SK-N-SH treated with all-trans-retinoic acid at 6 μM for 48 hours (cell line): Measurements from ENCODE around the gene RSPRY1.

Experiments
- ARNTL ChIP-seq: fragments of 450-650 bp; formaldehyde crosslinking; IDR thresholded peaks from 2 replicates; pipeline ENCODE4 v1.5.0; 2020; ENCODE audit warnings: low read depth, mild to moderate bottlenecking, moderate library complexity, borderline replicate concordance
- CREB5 ChIP-seq: fragments of 250-450 bp; sonication (Bioruptor Pico); IDR thresholded peaks from 2 replicates; pipeline ENCODE4 v1.5.1; 2020; ENCODE audit warnings: low read depth, mild to moderate bottlenecking, moderate library complexity
- CSRNP3 ChIP-seq: fragments of 250-450 bp; sonication (Bioruptor Pico); IDR thresholded peaks from 2 replicates; pipeline ENCODE4 v1.5.1; 2021; ENCODE audit warnings: mild to moderate bottlenecking, moderate library complexity
- GLIS3 ChIP-seq: fragments of 250-450 bp; sonication (Bioruptor Pico); IDR thresholded peaks from 2 replicates; pipeline ENCODE4 v1.5.0; 2020; ENCODE audit warnings: mild to moderate bottlenecking, moderate library complexity
- OSR1 ChIP-seq: fragments of 250-450 bp; sonication (Bioruptor Pico); IDR thresholded peaks from 2 replicates; pipeline ENCODE4 v1.8.0; 2022; ENCODE audit warnings: moderate library complexity, mild to moderate bottlenecking, inconsistent platforms
- PATZ1 ChIP-seq: fragments of 250-450 bp; sonication (Bioruptor Pico); IDR thresholded peaks from 2 replicates; pipeline ENCODE4 v1.8.0; 2020; ENCODE audit warnings: mild to moderate bottlenecking, moderate library complexity, borderline replicate concordance
- PPARA ChIP-seq: fragments of 250-450 bp; sonication (Bioruptor Pico); IDR thresholded peaks from 2 replicates; pipeline ENCODE4 v1.5.0; 2020; ENCODE audit warnings: mild to moderate bottlenecking, borderline replicate concordance
- RARB ChIP-seq: fragments of 250-450 bp; sonication (Bioruptor Pico); IDR thresholded peaks from 2 replicates; pipeline ENCODE4 v1.8.0; 2021; ENCODE audit warnings: mild to moderate bottlenecking, moderate library complexity
- ZC3H10 ChIP-seq: fragments of 250-450 bp; sonication (Bioruptor Pico); IDR thresholded peaks from 2 replicates; pipeline ENCODE4 v1.5.1; 2021; ENCODE audit warnings: mild to moderate bottlenecking, moderate library complexity
- ZFP3 ChIP-seq: fragments of 250-450 bp; sonication (Bioruptor Pico); IDR thresholded peaks from 2 replicates; pipeline ENCODE4 v1.5.0; 2020; ENCODE audit warnings: mild to moderate bottlenecking, moderate library complexity
- ZFP30 ChIP-seq: fragments of 450-650 bp; formaldehyde crosslinking; IDR thresholded peaks from 2 replicates; pipeline ENCODE4 v1.5.0; 2022; ENCODE audit warnings: mild to moderate bottlenecking, moderate library complexity
- ZNF565 ChIP-seq: fragments of 450-650 bp; formaldehyde crosslinking; conservative IDR thresholded peaks from 2 replicates; pipeline ENCODE4 v1.5.0; 2020; ENCODE audit warnings: low read depth, mild to moderate bottlenecking, moderate library complexity

DNA sequence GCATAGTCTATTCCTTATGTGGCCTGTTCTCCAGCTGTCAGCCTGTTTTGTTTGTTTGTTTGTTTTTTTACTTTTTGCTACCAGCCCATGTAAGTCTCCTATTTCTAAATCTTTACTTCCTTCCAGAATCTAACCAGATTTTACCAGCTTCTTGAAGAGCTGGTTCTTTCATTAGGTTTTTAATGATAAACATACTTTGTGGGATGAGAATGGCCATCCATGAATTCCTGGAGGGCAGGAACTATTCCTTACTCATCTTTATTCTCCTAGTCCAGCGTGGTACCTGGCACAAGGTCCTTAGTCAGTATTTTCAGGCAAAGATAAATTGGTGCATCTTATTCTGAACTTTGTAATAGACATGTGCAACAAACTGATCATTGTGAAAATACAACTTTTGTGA, 17.3 kb downstream of the RSPRY1 start:
- no peak for TF ChIP-seq ZC3H10 (CRISPR knock-in tag)
- no peak for TF ChIP-seq OSR1 (CRISPR knock-in tag)
- no peak for TF ChIP-seq ZNF565
- no peak for TF ChIP-seq CREB5 (CRISPR knock-in tag)
- no peak for TF ChIP-seq RARB (CRISPR knock-in tag)
- no peak for TF ChIP-seq ARNTL (CRISPR knock-in tag)
- TF ChIP-seq GLIS3 (CRISPR knock-in tag) = no peak
- no peak for TF ChIP-seq PATZ1 (CRISPR knock-in tag)
- TF ChIP-seq PPARA (CRISPR knock-in tag) = no peak
- no peak for TF ChIP-seq ZFP3 (CRISPR knock-in tag)
- no peak for TF ChIP-seq ZFP30 (CRISPR knock-in tag)
- TF ChIP-seq CSRNP3 (CRISPR knock-in tag) = no peak
